Measurements from ENCODE around the gene SLC25A21.

Gene SLC25A21

GRCh38 chr14:37018571-37019240 lies 153.7 kb downstream of the SLC25A21 start:
- no peaks in the 10 kb centered on the region for H3K9me2 ChIP-seq (replicated peaks; ENCODE audit: control insufficient read depth, low read length)
- no peaks in the 10 kb centered on the region for H3K79me2 ChIP-seq (ENCODE audit: control insufficient read depth, low read length)
- H3K4me3 ChIP-seq (ENCODE audit: low read length) = no peak overlapping the region
- no peaks in the 10 kb centered on the region for H3F3A ChIP-seq (ENCODE audit: control insufficient read depth, insufficient read depth)
- no peaks in the 10 kb centered on the region for H4K20me1 ChIP-seq (ENCODE audit: control insufficient read depth, insufficient read depth, low read depth, low read length)
- H3K27me3 ChIP-seq (ENCODE audit: control insufficient read depth, low read length) = no peaks in the 10 kb centered on the region
- H3K4me1 ChIP-seq (ENCODE audit: control insufficient read depth, low read length) = no peaks in the 10 kb centered on the region
- no peak overlapping the region for H3K4me2 ChIP-seq (ENCODE audit: low read length)
- TF ChIP-seq EZH2phosphoT487 (IDR thresholded peaks at IDR 0.05; ENCODE audit: borderline replicate concordance, low read length) (no peak), CTCF (IDR thresholded peaks at IDR 0.05; ENCODE audit: low read depth, low read length, poor library complexity, severe bottlenecking) (no peak)
- H3K27ac ChIP-seq (ENCODE audit: low read depth, low read length) = no peak overlapping the region
- H3K9me3 ChIP-seq (ENCODE audit: control insufficient read depth, insufficient read depth, low read length) = peaks cover 3% of the 10 kb centered on the region; the same call in 1 of the 2 replicates
- no peaks in the 10 kb centered on the region for H3K36me3 ChIP-seq (ENCODE audit: control insufficient read depth, low read length)

- Histone ChIP-seq H3K9me2 (replicated peaks; ENCODE audit: control insufficient read depth, low read length) (no peaks in the 10 kb centered on the region), H3K9me3 (ENCODE audit: control insufficient read depth, insufficient read depth, low read length) (peaks cover 3% of the 10 kb centered on the region; the same call in 1 of the 2 replicates), H3K4me1 (ENCODE audit: control insufficient read depth, low read length) (no peaks in the 10 kb centered on the region), H3K4me2 (ENCODE audit: low read length) (no peak overlapping the region), H3K79me2 (ENCODE audit: control insufficient read depth, low read length) (no peaks in the 10 kb centered on the region), H3K4me3 (ENCODE audit: low read length) (no peak overlapping the region), H3K27ac (ENCODE audit: low read depth, low read length) (no peak overlapping the region), H3K36me3 (ENCODE audit: control insufficient read depth, low read length) (no peaks in the 10 kb centered on the region), H4K20me1 (ENCODE audit: control insufficient read depth, insufficient read depth, low read depth, low read length) (no peaks in the 10 kb centered on the region), H3K27me3 (ENCODE audit: control insufficient read depth, low read length) (no peaks in the 10 kb centered on the region), H3F3A (ENCODE audit: control insufficient read depth, insufficient read depth) (no peaks in the 10 kb centered on the region)
- TF ChIP-seq CTCF (IDR thresholded peaks at IDR 0.05; ENCODE audit: low read depth, low read length, poor library complexity, severe bottlenecking) (no peak), EZH2phosphoT487 (IDR thresholded peaks at IDR 0.05; ENCODE audit: borderline replicate concordance, low read length) (no peak)
Observed at GRCh38 chr14:37013078-37013477, 159.3 kb downstream of the SLC25A21 start.

GRCh38 chr14:36998686-36999085 lies 173.7 kb downstream of the SLC25A21 start:
- Histone ChIP-seq H3K9me3 (ENCODE audit: control insufficient read depth, insufficient read depth, low read length) (no peaks in the 10 kb centered on the region), H3K9me2 (replicated peaks; ENCODE audit: control insufficient read depth, low read length) (no peaks in the 10 kb centered on the region), H3F3A (ENCODE audit: control insufficient read depth, insufficient read depth) (no peaks in the 10 kb centered on the region), H3K4me2 (ENCODE audit: low read length) (no peak overlapping the region), H3K36me3 (ENCODE audit: control insufficient read depth, low read length) (no peaks in the 10 kb centered on the region), H4K20me1 (ENCODE audit: control insufficient read depth, insufficient read depth, low read depth, low read length) (no peaks in the 10 kb centered on the region), H3K27me3 (ENCODE audit: control insufficient read depth, low read length) (no peaks in the 10 kb centered on the region), H3K79me2 (ENCODE audit: control insufficient read depth, low read length) (no peaks in the 10 kb centered on the region), H3K4me1 (ENCODE audit: control insufficient read depth, low read length) (no peaks in the 10 kb centered on the region), H3K4me3 (ENCODE audit: low read length) (no peak overlapping the region), H3K27ac (ENCODE audit: low read depth, low read length) (no peak overlapping the region)
- no peak for TF ChIP-seq EZH2phosphoT487 (IDR thresholded peaks at IDR 0.05; ENCODE audit: borderline replicate concordance, low read length)
- TF ChIP-seq CTCF (IDR thresholded peaks at IDR 0.05; ENCODE audit: low read depth, low read length, poor library complexity, severe bottlenecking) = no peak

Measured in DOHH2 (cell line).